ENCODE results near the gene ALDH9A1.
"Not testable (repeated sequence)": the region's sequence is repeated elsewhere in the genome, so short reads cannot be mapped to it uniquely, and the experiment has no call there.

The ALDH9A1 gene

GRCh38 chr1:165695031-165695430 is 3.3 kb downstream of the ALDH9A1 start:
- Histone ChIP-seq H3K9me3 (peaks cover 9% of the 10 kb centered on the region), H4K20me1 (peaks cover 14% of the 10 kb centered on the region; the same call in 1 of the 2 replicates), H3K4me3 (no peak overlapping the region), H3K4me2 (no peak overlapping the region), H3K36me3 (peaks cover 33% of the 10 kb centered on the region), H3K4me1 (peaks cover 28% of the 10 kb centered on the region), H3K27me3 (no peaks in the 10 kb centered on the region), H3K27ac (no peak overlapping the region), H3K9ac (no peak overlapping the region)
- TF ChIP-seq Cebpa-rat (IDR thresholded peaks at IDR 0.05): no peak

- H4K20me1 ChIP-seq: peaks cover 12% of the 10 kb centered on the region
- no peak overlapping the region for H3K4me3 ChIP-seq
- no peak overlapping the region for H3K9ac ChIP-seq
- H3K27me3 ChIP-seq: no peaks in the 10 kb centered on the region
- no peak for TF ChIP-seq Cebpa-rat (IDR thresholded peaks at IDR 0.05)
- peaks cover 74% of the 10 kb centered on the region for H3K36me3 ChIP-seq
- no peak overlapping the region for H3K27ac ChIP-seq
- H3K4me1 ChIP-seq: 0 out of 2 replicates have a peak, but pooled peaks cover 9% of the 10 kb centered on the region
- H3K9me3 ChIP-seq: peaks cover 18% of the 10 kb centered on the region
- H3K4me2 ChIP-seq: no peak overlapping the region
Observed at GRCh38 chr1:165688046-165688445, 10.3 kb downstream of the ALDH9A1 start.

- no peak for TF ChIP-seq Cebpa-rat (IDR thresholded peaks at IDR 0.05)
- H3K4me2 ChIP-seq: no peak overlapping the region
- no peak overlapping the region for H3K9ac ChIP-seq
- peaks cover 18% of the 10 kb centered on the region for H3K9me3 ChIP-seq
- H3K36me3 ChIP-seq: peaks cover 84% of the 10 kb centered on the region
- H3K4me1 ChIP-seq: 0 out of 2 replicates have a peak, but pooled peaks cover 9% of the 10 kb centered on the region
- no peak overlapping the region for H3K4me3 ChIP-seq
- H4K20me1 ChIP-seq: peaks cover 12% of the 10 kb centered on the region
- H3K27ac ChIP-seq: no peak overlapping the region
- no peaks in the 10 kb centered on the region for H3K27me3 ChIP-seq
Observed at GRCh38 chr1:165686971-165687433, 11.4 kb downstream of the ALDH9A1 start.

- H4K20me1 ChIP-seq: peaks cover 12% of the 10 kb centered on the region
- H3K27me3 ChIP-seq: no peaks in the 10 kb centered on the region
- H3K4me2 ChIP-seq: no peak overlapping the region
- H3K9ac ChIP-seq: no peak overlapping the region
- H3K4me3 ChIP-seq: no peak overlapping the region
- H3K27ac ChIP-seq: no peak overlapping the region
- TF ChIP-seq Cebpa-rat (IDR thresholded peaks at IDR 0.05): no peak
- H3K9me3 ChIP-seq: peaks cover 18% of the 10 kb centered on the region
- peaks cover 84% of the 10 kb centered on the region for H3K36me3 ChIP-seq
- 0 out of 2 replicates have a peak, but pooled peaks cover 9% of the 10 kb centered on the region for H3K4me1 ChIP-seq
Observed at GRCh38 chr1:165686121-165686970, 12.0 kb downstream of the ALDH9A1 start.

- peaks cover 18% of the 10 kb centered on the region for H3K9me3 ChIP-seq
- H3K4me3 ChIP-seq: no peak overlapping the region
- H3K9ac ChIP-seq: no peak overlapping the region
- peaks cover 15% of the 10 kb centered on the region for H3K4me1 ChIP-seq
- H3K4me2 ChIP-seq: no peak overlapping the region
- H3K36me3 ChIP-seq: peaks cover 85% of the 10 kb centered on the region
- peaks cover 7% of the 10 kb centered on the region; the same call in 1 of the 2 replicates for H4K20me1 ChIP-seq
- TF ChIP-seq Cebpa-rat (IDR thresholded peaks at IDR 0.05): no peak
- no peak overlapping the region for H3K27ac ChIP-seq
- H3K27me3 ChIP-seq: no peaks in the 10 kb centered on the region
Observed at GRCh38 chr1:165683848-165684485, 14.4 kb downstream of the ALDH9A1 start.

- H3K27ac ChIP-seq, H3K4me2 ChIP-seq, H3K4me3 ChIP-seq, H3K9me3 ChIP-seq, H4K20me1 ChIP-seq, H3K27me3 ChIP-seq, H3K9ac ChIP-seq: not testable (repeated sequence)
- H3K4me1 ChIP-seq: peaks cover 14% of the 10 kb centered on the region
- H3K36me3 ChIP-seq: peaks cover 87% of the 10 kb centered on the region
Observed at GRCh38 chr1:165680773-165681172, 17.6 kb downstream of the ALDH9A1 start.

GRCh38 chr1:165680303-165680702 is 18.1 kb downstream of the ALDH9A1 start:
- peaks cover 82% of the 10 kb centered on the region for H3K36me3 ChIP-seq
- peaks cover 7% of the 10 kb centered on the region; the same call in 1 of the 2 replicates for H4K20me1 ChIP-seq
- no peak overlapping the region for H3K4me3 ChIP-seq
- no peak overlapping the region for H3K27ac ChIP-seq
- H3K4me2 ChIP-seq: no peak overlapping the region
- H3K4me1 ChIP-seq: peaks cover 14% of the 10 kb centered on the region
- H3K9ac ChIP-seq: no peak overlapping the region
- no peaks in the 10 kb centered on the region for H3K27me3 ChIP-seq
- no peak for TF ChIP-seq Cebpa-rat (IDR thresholded peaks at IDR 0.05)
- no peaks in the 10 kb centered on the region for H3K9me3 ChIP-seq

GRCh38 chr1:165679282-165680036 is 18.9 kb downstream of the ALDH9A1 start:
- H3K27ac ChIP-seq: no peak overlapping the region

GRCh38 chr1:165678509-165678908 is 19.9 kb downstream of the ALDH9A1 start:
- no peaks in the 10 kb centered on the region for H3K27me3 ChIP-seq
- H3K4me1 ChIP-seq: peaks cover 14% of the 10 kb centered on the region
- no peak overlapping the region for H3K27ac ChIP-seq
- H4K20me1 ChIP-seq: no peaks in the 10 kb centered on the region
- H3K9ac ChIP-seq: no peak overlapping the region
- no peak for TF ChIP-seq Cebpa-rat (IDR thresholded peaks at IDR 0.05)
- H3K9me3 ChIP-seq: no peaks in the 10 kb centered on the region
- H3K4me3 ChIP-seq: no peak overlapping the region
- H3K36me3 ChIP-seq: peaks cover 90% of the 10 kb centered on the region
- H3K4me2 ChIP-seq: peak overlapping the region; percentile 19

More at GRCh38 chr1:165679282-165680036, 18.9 kb downstream of the ALDH9A1 start:
- no peak overlapping the region for H3K4me2 ChIP-seq
- H3K9me3 ChIP-seq: no peaks in the 10 kb centered on the region
- H3K4me1 ChIP-seq: peaks cover 14% of the 10 kb centered on the region
- H3K36me3 ChIP-seq: peaks cover 82% of the 10 kb centered on the region
- no peaks in the 10 kb centered on the region for H3K27me3 ChIP-seq
- H4K20me1 ChIP-seq: peaks cover 4% of the 10 kb centered on the region; the same call in 1 of the 2 replicates
- no peak overlapping the region for H3K4me3 ChIP-seq
- TF ChIP-seq Cebpa-rat (IDR thresholded peaks at IDR 0.05): no peak
- H3K9ac ChIP-seq: no peak overlapping the region
